HG02840 (cell line): ENCODE data around the gene S100A3.

Experiments
- ATAC-seq: cut with Tn5 transposase; IDR thresholded peaks from one replicate; pipeline ENCODE4 v1.9.1; 2021; ENCODE audit warnings: mild to moderate bottlenecking, moderate library complexity, moderate number of reproducible peaks; ENCODE audit not compliant: unreplicated experiment, low FRiP score

The S100A3 gene

DNA sequence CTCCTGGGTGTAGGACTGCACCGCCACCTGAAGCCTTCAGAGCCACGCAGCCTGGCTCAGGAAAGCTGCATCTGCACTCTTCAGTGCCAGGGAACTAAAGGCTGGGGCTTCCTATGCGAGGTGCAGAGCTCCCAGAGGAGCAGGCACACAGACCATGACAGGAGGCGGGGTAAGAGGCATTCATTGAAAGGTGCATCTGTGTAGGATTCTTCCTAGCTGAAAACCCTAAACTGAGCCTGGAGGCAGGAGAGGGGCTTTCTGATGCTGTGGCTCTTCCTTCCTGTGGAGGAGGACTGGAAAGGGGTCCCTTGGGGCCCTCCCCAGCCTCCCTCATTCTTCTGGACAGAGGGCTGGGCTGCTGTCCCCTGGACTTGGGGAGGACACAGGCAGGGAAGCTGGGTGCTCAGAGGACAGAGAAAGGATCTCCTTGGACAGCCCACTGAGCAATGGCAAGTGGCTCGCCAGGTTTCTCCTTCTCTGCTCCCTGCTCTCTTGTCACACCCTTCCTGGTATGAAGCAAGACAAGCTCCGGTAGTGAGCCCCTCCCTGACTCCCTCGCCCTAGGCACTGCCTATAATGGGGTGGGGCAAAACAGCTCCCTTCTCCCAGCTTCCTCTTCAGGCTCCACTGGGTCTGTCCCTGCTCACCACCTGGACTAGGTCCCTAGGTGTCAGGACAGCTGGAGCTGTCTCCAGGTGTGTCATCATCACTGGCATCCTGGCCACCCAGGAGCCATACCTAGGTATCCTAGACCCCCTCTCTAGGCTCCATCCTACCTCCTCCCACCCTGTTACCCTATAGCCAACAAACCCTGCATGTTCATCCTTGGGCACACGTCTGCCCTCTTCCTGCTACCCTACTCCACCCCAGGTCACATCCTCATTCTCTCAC lies 33.3 kb downstream of the S100A3 start:
- no peak for ATAC-seq

DNA sequence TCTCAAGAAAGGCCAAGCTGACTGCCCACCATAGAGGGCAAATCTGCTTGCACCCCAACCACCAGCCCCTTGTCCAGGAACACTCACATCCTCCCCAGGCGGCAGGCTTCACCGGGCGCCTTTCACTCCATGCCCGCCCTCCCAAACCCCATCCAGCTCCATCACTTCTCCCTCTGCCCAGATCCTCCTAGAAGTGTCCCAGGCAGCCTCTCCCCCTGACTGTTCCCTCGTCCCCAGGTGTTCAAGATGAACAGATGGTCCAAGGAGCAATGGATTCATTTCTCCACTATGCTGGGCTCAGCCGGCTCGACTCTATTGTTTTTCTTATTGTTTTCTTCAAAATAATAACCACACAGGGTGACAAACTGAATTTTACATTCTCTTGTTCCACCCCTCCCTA lies 35.4 kb downstream of the S100A3 start:
- ATAC-seq = no peak

GRCh38 chr1:153513023-153513422 lies 36.0 kb downstream of the S100A3 start:
- ATAC-seq = no peak

DNA sequence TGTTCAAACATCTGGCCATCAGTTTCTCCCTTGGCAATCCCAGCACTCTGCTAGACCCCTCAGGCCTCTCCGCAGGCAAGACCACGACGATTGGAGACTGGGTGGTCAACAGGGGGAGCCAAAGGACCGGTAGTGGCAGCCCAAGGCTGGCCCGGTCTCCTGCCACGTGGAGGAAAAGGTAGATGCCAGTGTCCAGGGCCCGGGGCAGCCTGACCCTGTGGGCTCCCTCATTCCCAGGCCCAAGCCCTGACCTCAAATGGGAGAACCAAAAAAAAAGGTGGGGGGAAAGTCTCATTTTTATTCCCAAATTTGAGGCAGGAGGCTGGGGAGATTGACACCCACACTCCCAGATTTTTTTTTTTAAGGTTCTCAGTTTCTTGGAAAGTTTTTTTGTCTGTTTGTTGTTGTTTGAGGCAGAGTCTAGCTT lies 38.1 kb downstream of the S100A3 start:
- ATAC-seq = no peak

- no peak for ATAC-seq
Measured at GRCh38 chr1:153509729-153510354, 39.2 kb downstream of the S100A3 start.

DNA sequence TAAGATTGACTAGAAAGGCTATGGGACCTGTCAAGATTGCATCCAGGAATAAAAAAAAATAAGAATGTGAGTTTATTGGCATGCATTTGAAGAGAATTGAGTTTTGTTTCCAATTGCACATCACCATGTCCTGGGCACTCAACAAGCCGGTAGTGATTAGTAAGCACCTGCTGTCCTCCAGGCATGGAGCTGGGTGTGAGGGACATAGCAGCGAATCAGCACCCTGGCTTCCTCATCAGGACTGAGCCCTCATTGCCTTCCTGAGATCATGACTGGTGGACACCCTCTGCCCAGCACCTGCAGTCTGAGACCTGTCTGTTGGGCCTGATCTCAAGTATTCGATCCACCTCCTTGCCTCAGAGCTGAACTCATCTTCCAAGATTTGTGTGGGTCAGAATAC lies 40.0 kb downstream of the S100A3 start:
- ATAC-seq = no peak

DNA sequence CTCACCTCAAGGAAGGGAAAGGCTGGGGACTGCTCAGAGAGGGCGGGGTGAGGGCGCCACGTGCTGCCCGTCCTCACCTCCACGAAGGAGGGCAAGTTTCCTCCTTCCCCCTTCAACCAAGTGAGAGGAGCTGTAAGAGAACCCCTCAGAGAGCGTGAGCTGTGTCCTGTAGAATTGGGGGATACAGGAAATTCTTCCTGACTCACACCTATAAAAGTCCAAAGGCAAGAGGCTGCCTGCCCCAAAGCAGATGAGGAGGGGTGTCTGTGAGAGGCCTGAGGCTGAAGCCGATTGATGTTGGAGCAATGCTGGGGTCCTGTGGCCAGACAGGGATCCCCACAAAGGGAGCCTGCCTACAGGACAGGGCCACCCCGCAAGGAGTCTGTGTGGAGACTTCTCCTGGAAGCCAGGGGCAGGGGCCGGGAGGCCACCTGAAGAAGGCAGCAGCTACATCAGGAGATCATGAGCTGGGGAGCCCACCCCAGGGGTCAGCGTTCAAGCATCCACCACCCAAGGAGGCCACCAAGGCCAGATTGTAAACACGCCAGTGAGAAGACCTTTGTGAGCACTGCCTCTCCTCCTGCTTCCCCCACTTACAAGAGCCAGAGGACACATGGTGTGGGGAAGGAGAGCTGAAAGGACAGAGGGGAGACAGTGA lies 41.0 kb downstream of the S100A3 start:
- ATAC-seq = no peak

GRCh38 chr1:153506831-153507413 lies 42.1 kb downstream of the S100A3 start:
- ATAC-seq = no peak

GRCh38 chr1:153506386-153506785 lies 42.7 kb downstream of the S100A3 start:
- no peak for ATAC-seq

DNA sequence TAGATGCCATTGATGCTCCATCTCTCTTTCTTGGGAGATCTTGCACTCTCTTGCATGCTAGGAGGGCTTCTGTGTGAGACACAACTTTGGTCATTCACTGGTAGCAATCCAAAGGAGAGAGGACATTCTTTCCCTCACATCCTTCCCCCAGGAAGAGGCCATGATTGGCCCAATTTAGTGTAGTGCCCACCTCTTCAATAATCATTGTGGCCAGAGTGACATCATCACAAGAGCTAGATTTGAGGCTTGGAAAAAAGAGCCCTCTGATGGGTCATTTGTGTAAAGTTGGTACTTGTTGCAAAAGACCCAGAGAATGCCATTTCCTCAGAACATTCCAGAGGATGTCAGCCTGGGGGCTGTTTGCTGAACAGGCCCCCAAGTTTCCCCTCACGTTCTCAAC lies 43.5 kb downstream of the S100A3 start:
- no peak for ATAC-seq

DNA sequence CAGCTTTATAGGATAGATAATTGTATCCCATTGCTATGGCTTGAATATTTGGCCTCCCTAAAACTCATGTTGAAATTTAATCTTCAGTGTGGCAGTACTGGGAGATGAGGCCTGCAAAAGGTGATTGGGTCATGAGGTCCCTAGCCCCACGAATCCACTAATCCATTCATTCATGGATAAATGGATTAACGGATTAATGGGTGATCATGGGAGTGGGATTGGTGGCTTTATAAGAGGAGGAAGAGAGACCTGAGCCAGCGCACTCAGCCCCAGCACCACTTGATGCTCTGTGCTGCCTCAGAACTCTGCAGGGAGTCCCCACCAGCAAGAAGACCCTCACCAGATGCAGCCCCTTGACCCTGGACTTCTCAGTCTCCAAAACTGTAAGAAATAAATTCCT lies 45.3 kb downstream of the S100A3 start:
- no peak for ATAC-seq

GRCh38 chr1:153498746-153499145 lies 50.3 kb downstream of the S100A3 start:
- no peak for ATAC-seq
